Myocyte (in vitro differentiated cells): Measurements from ENCODE around the gene MARK1. TPM values are rescaled to one million over a fixed set of nuclear protein-coding genes. Genes with fewer than 3 reads are reported as not detected.

Source experiments
- DNase-seq: peaks from one replicate; pipeline ENCODE4 v3.0.0-alpha.2; 2012; ENCODE audit warnings: low read depth
- total RNA-seq: library from RNA; depleted of rRNA; stranded (reverse); fragments of >200 nt; gene quantifications from 2 replicates; pipeline ENCODE4 v1.2.3, GENCODE V29; 2014

The MARK1 gene
- total RNA-seq, 1 donor from 2014 or later, result 0.08 TPM

DNA sequence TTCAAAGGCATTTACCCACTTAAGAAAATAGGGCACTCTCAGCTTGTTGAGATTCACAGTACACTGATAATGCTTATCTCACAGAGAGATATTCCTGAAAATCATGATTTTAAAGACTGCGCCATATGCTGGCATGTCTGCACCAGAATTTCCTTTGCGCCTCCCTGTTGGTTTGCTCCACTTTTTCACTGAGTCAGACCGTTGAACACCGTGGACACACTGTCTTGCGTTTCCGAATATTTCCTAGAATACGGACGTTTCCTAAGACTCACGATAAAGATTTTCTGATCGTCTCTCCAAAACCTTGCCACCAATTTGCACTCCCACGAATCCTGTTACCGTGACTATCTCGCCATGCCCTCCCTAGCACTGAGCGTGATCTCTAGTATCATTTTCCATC lies 161.7 kb downstream of the MARK1 start:
- DNase-seq, result no peak

GRCh38 chr1:220690140-220691052 lies 162.5 kb downstream of the MARK1 start, which contains the start of gene C1orf115:
TSS of gene C1orf115 (plus strand) at chr1:220690363. CDS start at chr1:220690403, 40 bp downstream.
- DNase-seq, result peak; percentile 15

GRCh38 chr1:220691053-220691684 lies 163.2 kb downstream of the MARK1 start:
- no peak for DNase-seq

- no peak for DNase-seq
These were observed 164.7 kb downstream of the MARK1 start for GRCh38 chr1:220692436-220693228.

GRCh38 chr1:220694866-220695382 lies 167.0 kb downstream of the MARK1 start:
- DNase-seq, result no peak

- no peak for DNase-seq
These were observed 167.5 kb downstream of the MARK1 start for GRCh38 chr1:220695426-220695825.

GRCh38 chr1:220696226-220696862 lies 168.4 kb downstream of the MARK1 start:
- no peak for DNase-seq

GRCh38 chr1:220696863-220697231 lies 168.9 kb downstream of the MARK1 start:
- peak; percentile 14 for DNase-seq

GRCh38 chr1:220697326-220697725 lies 169.4 kb downstream of the MARK1 start:
- DNase-seq, result no peak

DNA sequence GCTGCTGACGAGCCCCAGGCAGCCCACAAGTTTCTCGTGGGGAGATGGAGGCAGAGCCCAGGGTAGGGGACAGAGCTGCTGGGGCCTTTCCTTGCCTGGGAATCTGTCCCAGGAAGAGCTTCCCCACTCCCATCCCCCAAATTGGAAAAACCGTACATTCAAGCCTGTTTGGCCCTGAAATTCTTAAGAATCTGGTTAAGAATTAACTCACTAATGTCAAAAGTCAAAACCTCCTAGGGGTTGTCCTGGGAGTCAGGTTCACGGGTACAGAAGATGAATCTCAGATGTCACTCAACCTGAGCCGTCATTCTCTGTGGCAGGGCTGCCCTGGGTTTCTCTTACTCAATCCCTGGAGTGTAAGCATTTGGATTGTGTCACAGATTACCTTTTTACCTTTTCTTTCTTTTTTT lies 170.7 kb downstream of the MARK1 start:
- DNase-seq, result no peak

DNA sequence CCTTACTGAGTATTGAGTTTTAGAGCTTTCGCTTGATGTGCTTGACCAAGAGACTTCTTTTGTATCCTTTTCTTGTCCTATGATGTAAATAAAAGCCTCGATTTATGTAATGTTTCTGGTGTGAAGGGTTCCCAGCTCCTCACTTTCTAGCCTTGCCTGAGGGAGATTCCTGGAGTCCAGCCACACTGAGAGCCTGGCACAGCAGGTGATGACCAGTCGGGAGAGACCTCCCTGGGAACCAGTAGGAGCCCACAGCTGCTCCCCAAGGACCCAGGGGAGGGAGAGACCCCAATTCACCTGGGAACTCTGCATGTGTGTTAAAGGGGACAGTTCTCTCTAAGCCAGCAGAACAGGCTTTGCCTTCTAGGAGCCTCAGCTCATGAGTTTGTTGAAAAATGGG lies 171.1 kb downstream of the MARK1 start:
- DNase-seq, result no peak

DNA sequence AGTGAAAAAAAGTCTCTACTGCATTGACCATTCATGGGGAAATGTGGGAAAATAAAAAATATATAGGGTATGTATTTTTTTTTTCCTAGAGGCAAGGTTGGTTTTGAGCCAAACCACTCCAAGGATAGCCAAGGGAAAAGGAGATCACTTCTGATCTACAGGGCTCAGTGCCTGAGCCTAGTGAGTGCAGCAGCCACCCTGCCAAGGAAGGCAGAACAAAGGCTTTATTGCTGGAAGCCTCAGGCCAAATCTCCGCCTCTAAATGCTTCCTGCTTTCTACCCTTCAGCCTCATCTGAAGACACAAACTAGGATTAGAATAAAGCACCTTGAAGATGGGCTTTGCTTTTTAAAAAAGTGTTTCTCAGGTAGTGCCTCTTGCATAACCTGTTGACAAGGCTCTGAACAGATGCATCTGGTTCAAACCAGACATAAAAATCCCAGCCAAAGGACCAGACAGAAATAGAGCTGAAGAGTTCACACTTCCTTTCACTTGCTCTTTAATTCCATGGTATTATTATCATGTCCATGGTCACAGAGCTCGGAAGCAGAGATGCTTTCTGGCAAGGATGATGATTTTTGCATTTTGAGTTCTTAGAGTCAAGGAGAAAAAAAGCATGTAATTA lies 172.7 kb downstream of the MARK1 start:
- DNase-seq, result no peak

GRCh38 chr1:220701974-220702373 lies 174.0 kb downstream of the MARK1 start:
- DNase-seq, result no peak

DNA sequence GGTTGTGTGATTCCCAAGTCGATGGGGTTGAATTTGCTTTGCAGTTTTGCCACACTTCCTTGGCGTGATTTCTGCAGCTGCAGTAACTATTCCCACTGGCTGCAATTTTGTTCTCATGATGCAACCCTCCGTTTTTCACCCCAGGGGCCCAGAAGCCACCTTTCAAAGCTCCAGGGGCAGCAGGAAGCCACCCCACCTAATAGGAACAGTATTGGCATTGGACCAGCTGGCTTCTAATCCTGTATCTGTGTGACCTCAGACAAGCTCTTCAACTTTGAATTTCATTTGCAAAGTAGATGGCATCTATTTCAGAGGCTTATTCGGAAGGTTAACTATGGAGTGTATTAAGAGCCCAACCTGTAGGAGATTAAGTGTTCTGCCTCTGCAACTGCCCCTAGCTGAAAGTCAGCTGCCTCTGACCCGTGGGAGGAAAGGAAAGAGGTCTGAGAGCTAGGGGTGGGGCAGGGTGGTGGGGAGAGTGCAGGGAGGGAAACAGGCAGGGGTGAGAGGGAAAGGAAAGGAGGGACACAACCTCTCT lies 174.9 kb downstream of the MARK1 start:
- no peak for DNase-seq

DNA sequence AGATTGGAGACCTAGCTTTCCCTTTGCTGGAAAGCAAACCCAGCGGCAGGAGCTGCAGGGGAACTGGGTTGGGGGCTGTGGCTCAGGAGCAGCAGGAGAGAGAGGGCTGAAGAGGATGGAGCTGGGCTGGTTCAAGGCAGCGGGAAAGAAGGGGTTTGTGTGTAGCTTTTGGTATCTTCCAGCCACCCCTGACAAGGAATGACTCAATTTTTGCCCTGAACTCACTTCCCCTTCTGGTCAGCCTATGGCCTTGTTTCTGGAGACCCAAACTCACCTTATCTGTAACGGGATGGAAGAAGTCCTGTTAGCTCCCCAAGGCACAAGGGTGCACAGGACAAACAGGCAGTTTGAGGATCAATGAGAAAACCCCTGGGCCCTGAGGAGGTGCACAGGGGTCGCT lies 175.4 kb downstream of the MARK1 start:
- no peak for DNase-seq

GRCh38 chr1:220705782-220706181 lies 177.8 kb downstream of the MARK1 start:
- DNase-seq, result no peak

GRCh38 chr1:220706480-220706879 lies 178.5 kb downstream of the MARK1 start:
- no peak for DNase-seq

GRCh38 chr1:220707160-220707559 lies 179.2 kb downstream of the MARK1 start:
- no peak for DNase-seq

GRCh38 chr1:220708244-220708643 lies 180.3 kb downstream of the MARK1 start:
- DNase-seq, result no peak
